ENCODE measurements around the gene ANKRD12.

GRCh38 chr18:9172506-9173127 lies 36.0 kb downstream of the ANKRD12 start:
- TF ChIP-seq, protein P1, sequence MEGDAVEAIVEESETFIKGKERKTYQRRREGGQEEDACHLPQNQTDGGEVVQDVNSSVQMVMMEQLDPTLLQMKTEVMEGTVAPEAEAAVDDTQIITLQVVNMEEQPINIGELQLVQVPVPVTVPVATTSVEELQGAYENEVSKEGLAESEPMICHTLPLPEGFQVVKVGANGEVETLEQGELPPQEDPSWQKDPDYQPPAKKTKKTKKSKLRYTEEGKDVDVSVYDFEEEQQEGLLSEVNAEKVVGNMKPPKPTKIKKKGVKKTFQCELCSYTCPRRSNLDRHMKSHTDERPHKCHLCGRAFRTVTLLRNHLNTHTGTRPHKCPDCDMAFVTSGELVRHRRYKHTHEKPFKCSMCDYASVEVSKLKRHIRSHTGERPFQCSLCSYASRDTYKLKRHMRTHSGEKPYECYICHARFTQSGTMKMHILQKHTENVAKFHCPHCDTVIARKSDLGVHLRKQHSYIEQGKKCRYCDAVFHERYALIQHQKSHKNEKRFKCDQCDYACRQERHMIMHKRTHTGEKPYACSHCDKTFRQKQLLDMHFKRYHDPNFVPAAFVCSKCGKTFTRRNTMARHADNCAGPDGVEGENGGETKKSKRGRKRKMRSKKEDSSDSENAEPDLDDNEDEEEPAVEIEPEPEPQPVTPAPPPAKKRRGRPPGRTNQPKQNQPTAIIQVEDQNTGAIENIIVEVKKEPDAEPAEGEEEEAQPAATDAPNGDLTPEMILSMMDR (IDR thresholded peaks at IDR 0.05) = no peak
- TF ChIP-seq POLR2A (IDR thresholded peaks at IDR 0.05) = no peak
